Left lobe of liver (tissue), 2 donors: ENCODE results near the gene PCCA. TPM values are rescaled to one million over a fixed set of nuclear protein-coding genes. Genes with fewer than 3 reads are reported as not detected.
"Not testable (repeated sequence)": the region's sequence is repeated elsewhere in the genome, so short reads cannot be mapped to it uniquely, and the experiment has no call there.

Experiments used
- ATAC-seq: fragments of 200-7000 bp; cut with Tn5 transposase; one replicate; pipeline ENCODE4 v1.9.1; 2020; ENCODE audit warnings: mild to moderate bottlenecking, moderate library complexity
- DNase-seq: peaks from one replicate; pipeline ENCODE4 v3.0.0-alpha.2; 2020; ENCODE audit warnings: low spot score
- total RNA-seq: library from RNA; stranded (reverse); gene quantifications from one replicate; pipeline ENCODE4 v1.2.1, GENCODE V29; 2021
- donor health status: DM: no; HTN: no; CAD: no; lungs with moderate emphysema.
- donor health status: DM: no; HTN: yes; CAD: no.

The PCCA gene
- total RNA-seq, 1 donor from 2014 or later: 83.5 TPM

GRCh38 chr13:100139817-100140216 is 50.9 kb downstream of the PCCA start:
- no peak for DNase-seq
- ATAC-seq: no peak

- DNase-seq: no peak
Measured at GRCh38 chr13:100140441-100140840, 51.5 kb downstream of the PCCA start.

GRCh38 chr13:100141461-100141961 is 52.6 kb downstream of the PCCA start:
- not testable (repeated sequence) for DNase-seq, ATAC-seq

More at GRCh38 chr13:100140441-100140840, 51.5 kb downstream of the PCCA start:
- no peak for ATAC-seq

GRCh38 chr13:100146534-100146933 is 57.6 kb downstream of the PCCA start:
- ATAC-seq (no peak), DNase-seq (no peak)

- no peak for ATAC-seq
- no peak for DNase-seq
Measured at GRCh38 chr13:100147825-100148224, 58.9 kb downstream of the PCCA start.

GRCh38 chr13:100148422-100148821 is 59.5 kb downstream of the PCCA start:
- DNase-seq: no peak
- ATAC-seq: no peak

GRCh38 chr13:100149389-100149788 is 60.5 kb downstream of the PCCA start:
- ATAC-seq: peak; percentile 62
- DNase-seq: no peak

GRCh38 chr13:100150711-100151110 is 61.8 kb downstream of the PCCA start:
- not testable (repeated sequence) for ATAC-seq, DNase-seq

GRCh38 chr13:100154842-100155416 is 66.0 kb downstream of the PCCA start:
- DNase-seq (no peak), ATAC-seq (no peak)

GRCh38 chr13:100156788-100157187 is 67.9 kb downstream of the PCCA start:
- no peak for DNase-seq

GRCh38 chr13:100158569-100158968 is 69.7 kb downstream of the PCCA start:
- ATAC-seq (no peak), DNase-seq (no peak)

More at GRCh38 chr13:100156788-100157187, 67.9 kb downstream of the PCCA start:
- ATAC-seq: peak; percentile 36

GRCh38 chr13:100159584-100159983 is 70.7 kb downstream of the PCCA start:
- DNase-seq (no peak), ATAC-seq (no peak)

GRCh38 chr13:100160450-100160849 is 71.6 kb downstream of the PCCA start:
- no peak for DNase-seq
- ATAC-seq: no peak

GRCh38 chr13:100163375-100163774 is 74.5 kb downstream of the PCCA start:
- DNase-seq (no peak), ATAC-seq (no peak)

- peak; percentile 72 for ATAC-seq
- no peak for DNase-seq
Measured at GRCh38 chr13:100173203-100173602, 84.3 kb downstream of the PCCA start.

- ATAC-seq, DNase-seq: not testable (repeated sequence)
Measured at GRCh38 chr13:100174455-100174854, 85.6 kb downstream of the PCCA start.

- peak; percentile 50 for ATAC-seq
- no peak for DNase-seq
Measured at GRCh38 chr13:100175078-100175802, 86.3 kb downstream of the PCCA start.

GRCh38 chr13:100175803-100176182 is 86.9 kb downstream of the PCCA start:
- no peak for DNase-seq
- ATAC-seq: peak; percentile 42

- ATAC-seq (no peak), DNase-seq (no peak)
Measured at GRCh38 chr13:100176801-100177400, 88.0 kb downstream of the PCCA start.

- no peak for ATAC-seq
- DNase-seq: no peak
Measured at GRCh38 chr13:100178309-100178708, 89.4 kb downstream of the PCCA start.

GRCh38 chr13:100179276-100179675 is 90.4 kb downstream of the PCCA start:
- no peak for ATAC-seq
- no peak for DNase-seq
